ENCODE data around the gene KANSL1. TPM values are rescaled to one million over a fixed set of nuclear protein-coding genes. Genes with fewer than 3 reads are reported as not detected.
"Not testable (repeated sequence)": the region's sequence is repeated elsewhere in the genome, so short reads cannot be mapped to it uniquely, and the experiment has no call there.

KANSL1 gene
- total RNA-seq, 1 experiment from 2014 or later = 47.6 TPM

DNA sequence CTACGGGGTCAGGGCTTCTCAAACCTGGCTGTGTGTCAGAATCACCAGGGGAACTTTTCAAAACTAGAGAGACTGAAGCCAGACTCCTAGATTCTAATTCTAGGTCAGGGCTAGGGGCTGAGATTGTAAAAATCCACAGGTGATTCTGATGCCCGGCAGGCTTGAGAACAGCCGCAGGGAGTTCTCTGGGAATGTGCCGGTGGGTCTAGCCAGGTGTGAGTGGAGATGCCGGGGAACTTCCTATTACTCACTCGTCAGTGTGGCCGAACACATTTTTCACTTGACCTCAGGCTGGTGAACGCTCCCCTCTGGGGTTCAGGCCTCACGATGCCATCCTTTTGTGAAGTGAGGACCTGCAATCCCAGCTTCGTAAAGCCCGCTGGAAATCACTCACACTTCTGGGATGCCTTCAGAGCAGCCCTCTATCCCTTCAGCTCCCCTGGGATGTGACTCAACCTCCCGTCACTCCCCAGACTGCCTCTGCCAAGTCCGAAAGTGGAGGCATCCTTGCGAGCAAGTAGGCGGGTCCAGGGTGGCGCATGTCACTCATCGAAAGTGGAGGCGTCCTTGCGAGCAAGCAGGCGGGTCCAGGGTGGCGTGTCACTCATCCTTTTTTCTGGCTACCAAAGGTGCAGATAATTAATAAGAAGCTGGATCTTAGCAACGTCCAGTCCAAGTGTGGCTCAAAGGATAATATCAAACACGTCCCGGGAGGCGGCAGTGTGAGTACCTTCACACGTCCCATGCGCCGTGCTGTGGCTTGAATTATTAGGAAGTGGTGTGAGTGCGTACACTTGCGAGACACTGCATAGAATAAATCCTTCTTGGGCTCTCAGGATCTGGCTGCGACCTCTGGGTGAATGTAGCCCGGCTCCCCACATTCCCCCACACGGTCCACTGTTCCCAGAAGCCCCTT, 183.3 kb downstream of the KANSL1 start:
- intact Hi-C loops (cut with micrococcal nuclease) = no loop called here
- TF ChIP-seq EZH2phosphoT487 (IDR thresholded peaks at IDR 0.05; ENCODE audit: borderline replicate concordance, low read length) (no peak), EZH2 (IDR thresholded peaks at IDR 0.05; ENCODE audit: low read length, unreplicated experiment) (no peak)
- TF ChIP-seq, protein P1, sequence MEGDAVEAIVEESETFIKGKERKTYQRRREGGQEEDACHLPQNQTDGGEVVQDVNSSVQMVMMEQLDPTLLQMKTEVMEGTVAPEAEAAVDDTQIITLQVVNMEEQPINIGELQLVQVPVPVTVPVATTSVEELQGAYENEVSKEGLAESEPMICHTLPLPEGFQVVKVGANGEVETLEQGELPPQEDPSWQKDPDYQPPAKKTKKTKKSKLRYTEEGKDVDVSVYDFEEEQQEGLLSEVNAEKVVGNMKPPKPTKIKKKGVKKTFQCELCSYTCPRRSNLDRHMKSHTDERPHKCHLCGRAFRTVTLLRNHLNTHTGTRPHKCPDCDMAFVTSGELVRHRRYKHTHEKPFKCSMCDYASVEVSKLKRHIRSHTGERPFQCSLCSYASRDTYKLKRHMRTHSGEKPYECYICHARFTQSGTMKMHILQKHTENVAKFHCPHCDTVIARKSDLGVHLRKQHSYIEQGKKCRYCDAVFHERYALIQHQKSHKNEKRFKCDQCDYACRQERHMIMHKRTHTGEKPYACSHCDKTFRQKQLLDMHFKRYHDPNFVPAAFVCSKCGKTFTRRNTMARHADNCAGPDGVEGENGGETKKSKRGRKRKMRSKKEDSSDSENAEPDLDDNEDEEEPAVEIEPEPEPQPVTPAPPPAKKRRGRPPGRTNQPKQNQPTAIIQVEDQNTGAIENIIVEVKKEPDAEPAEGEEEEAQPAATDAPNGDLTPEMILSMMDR (conservative IDR thresholded peaks at IDR 0.05; ENCODE audit: low read depth, low read length) = no peak
- Histone ChIP-seq H3K4me2 (ENCODE audit: low read length) (no peak overlapping the region), H3K27ac (ENCODE audit: low read length) (no peak overlapping the region), H3K9ac (ENCODE audit: low read length) (no peak overlapping the region), H2AFZ (ENCODE audit: low read length) (no peak overlapping the region), H4K20me1 (ENCODE audit: low read length) (no peaks in the 10 kb centered on the region), H3F3A (ENCODE audit: low read length, unreplicated experiment) (no peaks in the 10 kb centered on the region), H3K79me2 (ENCODE audit: low read length) (no peaks in the 10 kb centered on the region), H3K4me3 (ENCODE audit: low read length) (no peak overlapping the region), H3K27me3 (ENCODE audit: low read length) (no peaks in the 10 kb centered on the region), H3K9me3 (ENCODE audit: low read length) (no peaks in the 10 kb centered on the region), H3K4me1 (ENCODE audit: insufficient read depth, low read length) (no peaks in the 10 kb centered on the region), H3K9me2 (replicated peaks; ENCODE audit: low read length) (no peaks in the 10 kb centered on the region), H3K36me3 (ENCODE audit: low read depth, low read length) (no peaks in the 10 kb centered on the region)
- ChIA-PET POLR2A (ENCODE audit: unreplicated experiment) (no interaction called here), CTCF (interaction anchor here (0.6 to 0.8 kb wide), 2 partner anchors 35 to 183 kb away, joined by 3 read pairs; partner anchors contain the start of gene KANSL1)
- DNase-seq = no peak
- ATAC-seq = no peak
- BruUV-seq (replicated peaks) = no TSS peak

DNA sequence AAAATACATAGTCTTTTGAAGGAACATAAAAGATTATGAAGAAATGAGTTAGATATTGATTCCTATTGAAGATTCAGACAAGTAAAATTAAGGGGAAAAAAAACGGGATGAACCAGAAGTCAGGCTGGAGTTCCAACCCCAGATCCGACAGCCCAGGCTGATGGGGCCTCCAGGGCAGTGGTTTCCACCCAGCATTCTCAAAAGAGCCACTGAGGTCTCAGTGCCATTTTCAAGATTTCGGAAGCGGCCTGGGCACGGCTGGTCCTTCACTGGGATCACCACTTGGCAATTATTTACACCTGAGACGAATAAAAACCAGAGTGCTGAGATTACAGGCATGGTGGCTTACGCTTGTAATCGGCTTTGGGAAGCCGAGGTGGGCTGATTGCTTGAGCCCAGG, 184.6 kb downstream of the KANSL1 start:
- Histone ChIP-seq H4K20me1 (ENCODE audit: low read length) (no peaks in the 10 kb centered on the region), H2AFZ (ENCODE audit: low read length) (no peak overlapping the region), H3K9ac (ENCODE audit: low read length) (no peak overlapping the region), H3K4me3 (ENCODE audit: low read length) (no peak overlapping the region), H3K4me2 (ENCODE audit: low read length) (no peak overlapping the region), H3F3A (ENCODE audit: low read length, unreplicated experiment) (no peaks in the 10 kb centered on the region), H3K9me2 (replicated peaks; ENCODE audit: low read length) (no peaks in the 10 kb centered on the region), H3K36me3 (ENCODE audit: low read depth, low read length) (no peaks in the 10 kb centered on the region), H3K4me1 (ENCODE audit: insufficient read depth, low read length) (peaks cover 9% of the 10 kb centered on the region), H3K27me3 (ENCODE audit: low read length) (no peaks in the 10 kb centered on the region), H3K79me2 (ENCODE audit: low read length) (no peaks in the 10 kb centered on the region), H3K9me3 (ENCODE audit: low read length) (no peaks in the 10 kb centered on the region), H3K27ac (ENCODE audit: low read length) (no peak overlapping the region)
- no peak for DNase-seq
- CTCF ChIA-PET = no interaction called here
- ATAC-seq = no peak
- TF ChIP-seq, protein P1 (conservative IDR thresholded peaks at IDR 0.05; ENCODE audit: low read depth, low read length) = no peak
- TF ChIP-seq EZH2 (IDR thresholded peaks at IDR 0.05; ENCODE audit: low read length, unreplicated experiment) (no peak), EZH2phosphoT487 (IDR thresholded peaks at IDR 0.05; ENCODE audit: borderline replicate concordance, low read length) (no peak)
- intact Hi-C loops (cut with micrococcal nuclease) = no loop called here
- BruUV-seq (replicated peaks) = no TSS peak
- POLR2A ChIA-PET (ENCODE audit: unreplicated experiment) = interaction anchor here (0.6 kb wide), 1 partner anchor 263 kb away, joined by 22 read pairs; no protein-coding TSS in a partner anchor

DNA sequence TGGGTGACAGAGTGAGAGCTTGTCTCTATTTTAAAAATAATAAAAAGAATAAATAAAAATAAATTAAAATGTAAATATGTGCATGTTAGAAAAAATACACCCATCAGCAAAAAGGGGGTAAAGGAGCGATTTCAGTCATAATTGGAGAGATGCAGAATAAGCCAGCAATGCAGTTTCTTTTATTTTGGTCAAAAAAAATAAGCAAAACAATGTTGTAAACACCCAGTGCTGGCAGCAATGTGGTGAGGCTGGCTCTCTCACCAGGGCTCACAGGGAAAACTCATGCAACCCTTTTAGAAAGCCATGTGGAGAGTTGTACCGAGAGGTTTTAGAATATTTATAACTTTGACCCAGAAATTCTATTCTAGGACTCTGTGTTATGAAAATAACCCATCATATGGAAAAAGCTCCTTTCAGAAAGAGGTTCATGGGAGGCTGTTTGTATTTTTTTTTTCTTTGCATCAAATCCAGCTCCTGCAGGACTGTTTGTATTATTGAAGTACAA, 185.7 kb downstream of the KANSL1 start:
- ChIA-PET CTCF (no interaction called here), POLR2A (ENCODE audit: unreplicated experiment) (interaction anchor here (0.6 kb wide), 1 partner anchor 35 kb away, joined by 10 read pairs; no protein-coding TSS in a partner anchor)
- H3K27me3 ChIP-seq (ENCODE audit: low read length) = no peaks in the 10 kb centered on the region
- H3K36me3 ChIP-seq (ENCODE audit: low read depth, low read length) = no peaks in the 10 kb centered on the region
- no peaks in the 10 kb centered on the region for H3K79me2 ChIP-seq (ENCODE audit: low read length)
- H2AFZ ChIP-seq (ENCODE audit: low read length) = no peak overlapping the region
- H3K4me2 ChIP-seq (ENCODE audit: low read length) = no peak overlapping the region
- H3K27ac ChIP-seq (ENCODE audit: low read length) = no peak overlapping the region
- no peaks in the 10 kb centered on the region for H3F3A ChIP-seq (ENCODE audit: low read length, unreplicated experiment)
- H4K20me1 ChIP-seq (ENCODE audit: low read length) = no peaks in the 10 kb centered on the region
- no peaks in the 10 kb centered on the region for H3K9me3 ChIP-seq (ENCODE audit: low read length)
- H3K9ac ChIP-seq (ENCODE audit: low read length) = no peak overlapping the region
- TF ChIP-seq EZH2 (IDR thresholded peaks at IDR 0.05; ENCODE audit: low read length, unreplicated experiment) = no peak
- TF ChIP-seq, protein P1 (conservative IDR thresholded peaks at IDR 0.05; ENCODE audit: low read depth, low read length) = no peak
- TF ChIP-seq EZH2phosphoT487 (IDR thresholded peaks at IDR 0.05; ENCODE audit: borderline replicate concordance, low read length) = no peak
- no peaks in the 10 kb centered on the region for H3K9me2 ChIP-seq (replicated peaks; ENCODE audit: low read length)
- BruUV-seq (replicated peaks) = no TSS peak
- ATAC-seq (no peak), DNase-seq (no peak)
- intact Hi-C loops (cut with micrococcal nuclease) = no loop called here
- no peak overlapping the region for H3K4me3 ChIP-seq (ENCODE audit: low read length)
- H3K4me1 ChIP-seq (ENCODE audit: insufficient read depth, low read length) = peaks cover 12% of the 10 kb centered on the region

- H3K9me2 ChIP-seq (replicated peaks; ENCODE audit: low read length); ATAC-seq; H3K9ac ChIP-seq (ENCODE audit: low read length); H3K36me3 ChIP-seq (ENCODE audit: low read depth, low read length); H3K4me3 ChIP-seq (ENCODE audit: low read length); H3K9me3 ChIP-seq (ENCODE audit: low read length); H3F3A ChIP-seq (ENCODE audit: low read length, unreplicated experiment); H3K27ac ChIP-seq (ENCODE audit: low read length); H4K20me1 ChIP-seq (ENCODE audit: low read length); H3K4me2 ChIP-seq (ENCODE audit: low read length); CTCF ChIA-PET; BruUV-seq (replicated peaks); H3K27me3 ChIP-seq (ENCODE audit: low read length); DNase-seq; POLR2A ChIA-PET (ENCODE audit: unreplicated experiment); intact Hi-C loops (cut with micrococcal nuclease); H3K79me2 ChIP-seq (ENCODE audit: low read length); H2AFZ ChIP-seq (ENCODE audit: low read length): not testable (repeated sequence)
- peaks cover 12% of the 10 kb centered on the region for H3K4me1 ChIP-seq (ENCODE audit: insufficient read depth, low read length)
Measured at GRCh38 chr17:46006082-46006481, 187.1 kb downstream of the KANSL1 start.

Data from PC-3 (cell line).